GM18517 (cell line): ENCODE results near the gene AFAP1L2.

Experiments
- ATAC-seq: cut with Tn5 transposase; IDR thresholded peaks from one replicate; pipeline ENCODE4 v1.9.1; 2021; ENCODE audit warnings: mild to moderate bottlenecking, moderate library complexity; ENCODE audit not compliant: unreplicated experiment

AFAP1L2 gene, protein sequence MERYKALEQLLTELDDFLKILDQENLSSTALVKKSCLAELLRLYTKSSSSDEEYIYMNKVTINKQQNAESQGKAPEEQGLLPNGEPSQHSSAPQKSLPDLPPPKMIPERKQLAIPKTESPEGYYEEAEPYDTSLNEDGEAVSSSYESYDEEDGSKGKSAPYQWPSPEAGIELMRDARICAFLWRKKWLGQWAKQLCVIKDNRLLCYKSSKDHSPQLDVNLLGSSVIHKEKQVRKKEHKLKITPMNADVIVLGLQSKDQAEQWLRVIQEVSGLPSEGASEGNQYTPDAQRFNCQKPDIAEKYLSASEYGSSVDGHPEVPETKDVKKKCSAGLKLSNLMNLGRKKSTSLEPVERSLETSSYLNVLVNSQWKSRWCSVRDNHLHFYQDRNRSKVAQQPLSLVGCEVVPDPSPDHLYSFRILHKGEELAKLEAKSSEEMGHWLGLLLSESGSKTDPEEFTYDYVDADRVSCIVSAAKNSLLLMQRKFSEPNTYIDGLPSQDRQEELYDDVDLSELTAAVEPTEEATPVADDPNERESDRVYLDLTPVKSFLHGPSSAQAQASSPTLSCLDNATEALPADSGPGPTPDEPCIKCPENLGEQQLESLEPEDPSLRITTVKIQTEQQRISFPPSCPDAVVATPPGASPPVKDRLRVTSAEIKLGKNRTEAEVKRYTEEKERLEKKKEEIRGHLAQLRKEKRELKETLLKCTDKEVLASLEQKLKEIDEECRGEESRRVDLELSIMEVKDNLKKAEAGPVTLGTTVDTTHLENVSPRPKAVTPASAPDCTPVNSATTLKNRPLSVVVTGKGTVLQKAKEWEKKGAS

DNA sequence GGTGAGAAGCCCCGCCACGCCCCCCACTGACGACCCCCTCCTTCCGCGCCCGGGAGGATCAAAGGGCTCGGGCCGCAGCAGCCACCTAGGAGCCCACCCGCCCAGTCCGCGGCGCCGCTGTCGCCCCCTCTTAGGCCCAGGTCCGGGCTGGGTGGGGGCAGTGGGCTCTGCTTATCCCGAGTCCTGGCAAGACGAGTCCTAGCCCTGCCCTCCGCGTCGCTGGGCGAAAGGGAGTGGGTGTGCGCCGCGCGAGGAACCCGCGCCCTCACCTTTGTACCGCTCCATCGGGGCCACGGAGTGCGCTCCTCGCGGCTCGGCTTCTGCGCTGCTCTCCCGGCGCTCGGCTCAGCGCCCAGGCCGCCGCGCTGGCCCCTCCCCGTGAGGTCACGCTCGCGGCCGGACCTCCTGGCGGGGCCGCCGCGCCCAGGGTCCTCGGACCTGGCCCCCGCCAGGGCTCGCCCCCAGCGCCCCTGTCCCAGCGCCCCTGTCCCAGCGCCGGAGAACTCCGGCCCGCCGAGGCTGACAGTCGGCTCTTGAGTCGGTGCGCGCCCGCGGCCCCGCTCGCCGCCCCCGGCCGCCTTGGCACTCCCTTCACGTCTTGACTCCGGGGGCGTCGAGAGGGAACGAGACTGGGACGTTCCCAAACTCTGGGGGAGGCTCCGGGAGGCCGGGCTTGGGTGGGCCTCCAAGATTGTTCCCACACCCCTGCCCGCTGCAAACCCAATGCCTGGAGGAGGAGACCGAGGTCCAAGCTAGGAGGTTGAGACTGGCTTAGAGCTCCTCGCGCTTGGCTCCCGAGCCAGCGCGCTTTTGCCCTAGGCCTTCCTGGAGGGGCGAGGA lies at the start of gene AFAP1L2:
Gene AFAP1L2, minus strand, starts transcription at position 332 of the 840 bp plus-strand sequence. Its CDS starts 47 bp downstream, at position 285.
- no peak for ATAC-seq

DNA sequence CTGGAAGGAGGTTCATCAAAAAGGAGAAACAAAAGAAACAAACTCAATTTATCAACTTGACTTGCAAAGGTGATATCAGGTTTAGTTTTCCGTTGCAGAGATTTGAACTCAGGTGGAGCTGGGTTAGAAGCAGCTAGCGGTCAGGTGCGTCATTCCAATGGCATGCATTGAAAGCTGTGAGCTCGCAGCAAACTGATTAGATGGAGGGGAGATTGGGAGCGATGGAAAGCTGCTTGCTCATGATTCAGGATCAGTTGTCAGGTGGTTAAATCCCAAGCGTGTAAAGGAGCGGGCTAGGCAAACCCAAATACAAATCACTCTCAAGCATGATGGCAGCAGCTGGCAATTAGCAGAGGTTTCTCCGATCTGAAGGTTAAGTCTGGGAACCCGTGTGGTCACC lies 49.3 kb upstream of the AFAP1L2 start:
- no peak for ATAC-seq

DNA sequence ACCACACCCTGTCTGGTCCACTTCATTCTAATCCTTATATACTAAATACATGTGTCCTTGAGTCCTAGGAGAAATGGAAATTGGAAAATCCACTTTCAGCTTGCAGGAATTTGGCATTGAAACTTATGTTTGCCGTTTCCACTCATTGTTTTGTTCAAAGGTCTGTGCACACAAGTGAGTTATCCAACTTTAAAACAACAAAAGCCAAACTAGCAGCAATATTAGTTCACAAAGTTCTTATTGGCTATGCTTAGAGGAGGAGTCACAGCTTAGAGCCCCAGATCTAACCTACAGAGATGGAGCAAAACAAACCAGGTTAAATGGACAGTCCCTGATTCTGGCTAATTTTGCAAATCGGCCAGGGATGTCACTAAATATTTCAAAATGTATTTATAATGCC lies 44.6 kb upstream of the AFAP1L2 start:
- ATAC-seq = no peak

DNA sequence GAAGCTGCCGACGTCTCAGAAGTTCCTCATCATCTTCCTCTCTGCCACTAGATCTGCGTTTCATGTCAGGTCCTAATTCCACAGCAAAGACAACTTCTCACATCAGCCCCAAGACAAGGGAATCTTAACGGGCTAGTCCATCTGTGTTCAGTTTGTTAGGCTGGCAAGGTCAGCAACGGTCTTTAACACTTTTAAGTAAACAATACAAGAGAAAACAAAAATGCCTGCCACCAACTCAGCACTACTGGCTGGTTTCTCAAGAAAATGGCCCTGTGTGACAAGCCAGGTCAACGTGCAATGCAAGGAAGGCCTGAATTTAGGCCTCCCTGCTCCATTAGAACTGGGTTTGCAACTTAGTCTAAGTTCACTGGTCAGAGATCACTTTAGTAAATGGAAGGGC lies 41.0 kb upstream of the AFAP1L2 start:
- ATAC-seq = no peak

DNA sequence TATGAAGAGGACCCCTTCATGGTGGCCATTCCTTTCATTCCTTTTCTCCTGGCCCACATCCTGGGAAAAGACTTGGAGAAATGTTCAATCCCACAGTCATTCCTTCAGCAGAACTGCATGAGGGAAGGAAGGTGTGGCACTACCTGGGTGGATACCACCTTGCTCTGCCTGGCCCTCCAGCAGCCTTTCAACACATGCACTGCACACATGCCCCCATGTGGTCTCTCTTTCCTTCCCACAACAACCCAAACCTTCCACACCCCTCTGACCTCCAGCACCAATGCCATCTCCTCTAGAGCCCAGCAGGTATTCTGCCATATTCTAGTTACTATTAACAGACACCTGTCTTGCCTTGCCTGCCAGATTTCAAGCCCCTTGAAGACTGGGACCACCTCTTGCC lies 40.5 kb upstream of the AFAP1L2 start:
- no peak for ATAC-seq

DNA sequence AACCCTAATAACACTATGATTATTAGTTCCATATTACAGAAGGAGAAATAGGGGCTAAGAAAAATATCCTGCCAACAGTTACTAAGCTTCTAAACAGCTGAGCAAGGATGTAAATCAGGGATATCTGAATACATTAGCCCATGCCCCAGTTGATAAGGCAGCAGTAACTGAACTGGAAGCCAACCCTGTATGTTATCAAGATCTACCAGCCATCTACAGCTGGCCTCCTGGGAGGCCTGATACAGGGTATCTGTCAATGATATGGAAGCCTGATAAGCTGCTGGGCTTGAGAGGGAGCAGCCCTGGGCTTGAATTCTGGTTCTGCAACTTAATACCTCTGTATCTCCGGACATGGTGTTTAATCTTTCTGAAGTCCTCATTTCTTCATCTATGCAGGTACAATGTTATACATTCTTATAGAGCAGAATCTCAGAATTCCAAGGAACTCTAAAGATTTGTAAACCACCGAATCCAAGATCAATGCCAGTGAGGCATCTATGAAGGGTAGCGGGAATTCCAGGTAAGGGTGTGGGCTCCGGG lies 37.9 kb upstream of the AFAP1L2 start:
- ATAC-seq = no peak

DNA sequence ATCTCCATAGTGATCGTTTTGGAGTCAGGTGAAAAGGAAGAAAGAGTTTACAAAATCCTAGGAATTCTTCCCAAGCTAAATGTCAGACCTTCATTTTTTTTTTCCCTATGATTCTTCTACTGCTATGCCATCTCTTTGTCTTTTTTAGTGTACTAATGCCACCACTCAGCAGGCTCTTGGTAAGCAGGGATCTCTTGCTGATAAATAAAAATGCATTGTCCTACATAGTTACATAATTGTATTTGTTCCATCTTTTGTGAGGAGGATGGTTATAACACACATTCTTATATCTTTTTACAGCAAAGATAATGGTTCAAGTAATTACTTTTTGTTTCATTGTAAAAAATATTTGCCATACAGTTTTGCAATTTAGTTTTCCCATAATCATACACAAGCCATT lies 36.8 kb upstream of the AFAP1L2 start:
- ATAC-seq = no peak

DNA sequence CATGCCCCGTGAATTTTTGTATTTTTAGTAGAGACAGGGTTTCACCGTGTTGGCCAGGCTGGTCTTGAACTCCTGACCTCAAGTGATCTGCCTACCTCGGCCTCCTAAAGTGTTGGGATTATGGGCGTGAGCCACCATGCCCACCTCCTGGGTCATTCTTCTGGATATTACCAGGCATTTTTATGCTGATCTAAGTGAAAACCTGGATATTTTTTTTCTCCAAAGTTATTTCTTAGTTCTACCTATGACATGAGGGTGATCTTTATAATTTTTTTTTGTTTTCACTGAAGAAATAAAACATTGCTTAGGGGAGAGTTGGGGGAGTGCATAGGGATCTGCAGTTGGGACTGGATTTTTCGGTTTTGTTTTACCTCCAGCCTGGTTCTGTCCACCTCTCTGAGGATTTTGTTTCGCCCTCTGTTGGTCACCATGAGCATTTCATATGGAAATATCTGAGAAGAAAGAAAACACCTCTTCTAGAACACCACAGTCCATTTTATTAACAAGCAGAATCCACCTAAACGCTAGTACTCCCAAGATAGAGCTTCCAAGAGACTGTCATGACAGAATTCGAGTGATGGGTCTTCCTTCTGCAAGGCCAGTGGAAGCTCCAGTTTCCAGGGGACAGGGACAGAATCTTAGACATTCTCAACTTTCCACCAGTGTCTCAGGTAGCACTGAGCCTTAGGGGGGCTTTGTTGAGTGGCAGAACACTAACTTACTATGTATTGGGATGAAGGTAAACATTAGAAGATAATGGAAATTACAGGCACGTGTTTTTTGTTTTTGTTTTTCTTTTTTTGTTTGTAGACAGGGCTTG lies 33.4 kb upstream of the AFAP1L2 start:
- ATAC-seq = no peak

DNA sequence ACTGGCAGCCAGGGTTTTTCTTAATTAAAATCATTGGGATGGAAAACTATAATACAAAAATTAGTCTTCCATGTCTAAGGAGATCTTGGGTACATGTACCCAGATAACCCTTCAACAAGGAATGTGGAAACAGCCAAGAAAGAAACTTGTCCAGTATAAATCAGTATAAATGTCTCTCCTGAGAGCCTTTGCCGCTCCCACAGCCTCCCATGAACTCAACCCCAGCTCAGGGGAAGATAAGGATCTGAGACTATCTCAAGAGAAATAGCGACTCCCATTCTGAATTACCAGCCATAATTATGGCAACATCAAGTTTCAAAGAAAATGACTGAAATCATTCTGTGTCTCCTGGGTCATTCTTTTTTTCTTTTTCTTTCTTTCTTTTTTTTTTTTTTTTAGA lies 32.6 kb upstream of the AFAP1L2 start:
- ATAC-seq = no peak

DNA sequence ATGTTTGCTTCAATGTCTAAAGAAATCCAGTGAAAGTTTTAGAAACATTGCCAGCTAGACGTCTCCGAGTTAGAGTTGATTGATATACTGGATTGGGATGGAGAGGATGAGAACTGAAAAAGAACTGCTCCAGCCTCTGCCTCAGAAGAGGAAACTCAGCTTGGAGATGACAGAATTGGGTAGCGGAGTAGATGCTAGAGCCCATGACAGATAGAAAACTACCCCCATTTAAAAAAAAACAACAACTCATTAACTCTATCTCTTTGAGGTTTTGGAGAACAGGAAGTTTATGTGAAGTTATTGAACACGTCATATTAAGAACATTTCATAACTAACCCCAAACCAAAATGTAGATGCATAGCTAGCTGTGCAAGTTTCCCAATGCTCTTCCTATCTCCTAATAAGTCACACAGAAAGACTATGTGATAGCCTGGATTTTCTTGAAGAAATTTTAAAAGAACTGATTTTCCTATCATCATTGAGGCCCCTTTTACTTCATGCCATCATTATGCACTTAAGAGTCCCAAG lies 28.3 kb upstream of the AFAP1L2 start:
- ATAC-seq = no peak

DNA sequence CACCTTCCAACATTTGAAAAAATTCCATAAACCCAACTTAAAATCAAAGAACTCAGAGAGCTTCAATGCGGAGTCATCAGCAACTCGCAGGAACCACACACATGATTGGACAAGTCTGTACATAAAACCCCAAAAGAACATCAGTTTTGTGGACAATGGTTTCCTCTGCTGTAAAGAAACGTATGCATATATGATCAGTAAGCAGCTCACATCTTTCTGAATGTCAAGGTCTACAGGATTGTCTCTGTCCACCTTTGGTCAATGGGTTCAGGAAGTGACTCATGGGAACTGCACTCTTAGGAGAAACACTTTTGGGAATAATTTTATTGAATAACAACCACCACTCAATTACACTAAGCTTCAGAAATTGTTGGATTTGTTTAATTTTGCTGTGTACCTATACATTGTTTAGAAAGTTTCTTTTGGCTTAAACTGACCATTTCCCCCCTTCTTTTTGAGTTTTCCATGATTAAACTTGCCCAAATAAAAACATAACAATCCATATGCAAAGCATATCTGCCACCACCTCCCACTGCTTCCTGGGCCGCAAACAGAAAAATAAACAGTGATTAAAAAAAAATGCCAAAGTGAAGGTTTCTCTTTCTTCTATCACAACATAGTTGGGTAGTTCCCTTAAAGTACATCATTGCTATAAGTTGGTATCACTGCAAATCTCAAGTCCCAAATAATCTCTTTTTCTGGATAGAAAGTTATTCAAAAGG lies 27.3 kb upstream of the AFAP1L2 start:
- no peak for ATAC-seq

DNA sequence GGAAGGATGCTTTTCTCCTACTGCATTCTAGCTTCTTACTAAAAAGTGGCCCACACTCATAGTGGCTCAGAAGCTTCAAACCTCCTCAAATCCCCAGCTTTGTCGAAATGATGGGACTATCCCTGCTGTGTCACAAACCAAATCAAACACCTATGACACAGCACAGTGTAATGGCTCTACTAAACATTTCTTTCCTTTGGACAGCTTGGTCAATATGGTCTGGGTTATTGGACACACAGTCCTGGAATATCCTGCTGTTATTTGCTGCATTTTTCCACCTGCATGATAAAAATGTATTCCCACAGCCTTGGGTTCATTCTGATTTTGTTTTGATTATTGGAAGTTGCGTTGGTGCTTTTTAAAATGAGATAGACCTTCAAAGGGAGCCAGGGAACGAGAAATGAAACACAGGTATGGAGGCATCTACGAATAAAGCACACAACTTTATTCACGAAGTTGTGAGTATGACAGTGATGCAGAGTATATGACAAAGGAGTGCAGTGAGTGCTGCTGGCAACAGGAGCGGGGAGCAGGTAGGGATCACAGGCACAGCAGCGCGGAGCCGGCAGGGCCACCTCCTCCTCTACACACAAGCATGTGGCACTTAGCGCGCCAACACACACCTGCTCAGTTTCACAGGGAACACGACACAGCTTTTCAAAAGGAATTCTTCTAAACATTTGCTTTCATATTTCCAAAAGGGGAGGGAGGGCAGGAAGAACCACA lies 26.5 kb upstream of the AFAP1L2 start:
- no peak for ATAC-seq

DNA sequence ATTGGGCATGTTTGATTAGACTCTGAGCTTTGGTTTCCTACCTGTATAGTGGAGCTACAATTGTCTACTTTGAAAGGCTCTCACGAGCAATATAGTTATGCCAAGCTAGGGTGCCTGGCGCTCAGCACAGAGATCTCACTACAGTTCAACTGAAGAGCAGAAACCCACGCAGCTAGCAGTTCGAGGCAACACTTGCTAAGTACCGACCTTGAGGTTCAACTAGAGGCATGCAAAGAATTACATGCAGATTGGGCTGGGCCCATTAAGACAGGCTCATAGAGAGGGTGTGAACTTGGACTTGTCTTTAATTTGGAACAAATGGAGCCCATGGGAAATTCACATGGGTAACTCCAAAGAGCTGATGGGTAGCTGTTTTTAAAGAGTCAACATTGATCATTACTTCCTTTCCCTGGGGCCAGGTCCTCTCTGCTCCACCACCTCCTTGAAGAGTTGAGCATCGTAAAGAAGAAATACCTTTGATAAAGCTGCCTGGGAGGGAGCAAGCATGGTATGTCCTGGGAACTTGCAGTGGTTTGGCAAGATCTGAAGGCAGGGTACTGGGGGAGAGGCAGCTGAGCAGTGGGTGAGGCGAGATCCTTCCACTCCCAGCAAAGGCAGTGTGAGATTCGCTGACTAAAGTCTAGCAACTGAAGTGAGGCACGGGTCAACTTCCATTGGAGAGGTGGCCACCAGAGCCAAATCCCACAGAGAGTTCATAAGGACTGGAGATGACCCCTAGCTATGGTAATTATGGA lies 25.5 kb upstream of the AFAP1L2 start:
- no peak for ATAC-seq

DNA sequence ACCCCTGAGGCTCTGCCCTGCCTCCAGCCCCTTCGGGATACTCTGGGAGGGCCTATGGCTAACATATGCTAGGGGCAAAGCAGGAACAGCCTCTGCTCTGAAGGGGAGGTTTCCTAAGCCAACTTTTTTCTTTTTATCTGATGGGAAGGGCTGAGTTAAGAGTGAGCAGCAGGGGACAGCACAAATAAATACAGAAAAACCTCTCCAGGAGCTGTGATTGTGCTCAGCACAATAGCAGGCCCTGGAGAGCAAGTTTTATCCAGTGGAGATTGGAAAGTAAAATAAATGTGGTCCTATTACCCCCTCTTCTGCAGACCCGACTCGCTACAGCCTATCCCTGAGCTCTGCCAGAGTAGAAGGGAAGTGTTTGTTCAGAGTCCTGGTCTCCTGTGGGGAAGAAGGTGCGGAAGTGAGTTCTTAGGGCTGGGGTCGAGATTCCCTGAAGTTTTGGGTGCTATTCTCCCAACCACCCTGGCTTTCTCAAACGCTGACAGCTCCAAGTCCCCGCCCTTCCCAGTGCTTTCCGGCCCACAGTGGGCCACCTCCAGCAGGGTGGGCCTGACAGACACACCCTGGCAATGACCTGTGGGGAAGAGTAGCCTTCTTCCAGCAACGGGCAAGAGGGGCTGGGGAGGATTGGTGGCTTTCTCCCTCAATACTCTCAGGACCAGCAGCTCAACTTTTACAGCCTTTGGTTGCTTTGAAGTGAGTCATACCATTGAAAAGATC lies 23.0 kb upstream of the AFAP1L2 start:
- no peak for ATAC-seq

DNA sequence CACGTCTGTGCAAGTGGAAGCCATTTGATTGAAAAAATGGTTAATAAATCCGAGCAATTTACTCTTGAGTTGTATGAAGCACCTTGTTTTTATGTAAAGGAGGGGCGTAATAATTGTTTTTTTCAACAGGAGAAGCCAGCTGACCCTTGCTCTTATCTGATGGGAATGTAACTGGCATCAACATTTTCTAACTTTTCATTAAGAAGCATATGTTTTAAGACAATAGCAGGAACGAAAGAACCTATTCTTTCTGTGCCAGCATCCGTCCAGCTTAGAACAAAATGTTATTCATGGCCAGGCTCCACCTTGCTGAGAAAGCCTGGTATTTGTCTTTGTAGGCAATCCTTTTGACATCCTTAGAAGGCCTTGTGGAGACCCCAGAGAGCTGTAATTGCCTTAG lies 22.2 kb upstream of the AFAP1L2 start:
- no peak for ATAC-seq

DNA sequence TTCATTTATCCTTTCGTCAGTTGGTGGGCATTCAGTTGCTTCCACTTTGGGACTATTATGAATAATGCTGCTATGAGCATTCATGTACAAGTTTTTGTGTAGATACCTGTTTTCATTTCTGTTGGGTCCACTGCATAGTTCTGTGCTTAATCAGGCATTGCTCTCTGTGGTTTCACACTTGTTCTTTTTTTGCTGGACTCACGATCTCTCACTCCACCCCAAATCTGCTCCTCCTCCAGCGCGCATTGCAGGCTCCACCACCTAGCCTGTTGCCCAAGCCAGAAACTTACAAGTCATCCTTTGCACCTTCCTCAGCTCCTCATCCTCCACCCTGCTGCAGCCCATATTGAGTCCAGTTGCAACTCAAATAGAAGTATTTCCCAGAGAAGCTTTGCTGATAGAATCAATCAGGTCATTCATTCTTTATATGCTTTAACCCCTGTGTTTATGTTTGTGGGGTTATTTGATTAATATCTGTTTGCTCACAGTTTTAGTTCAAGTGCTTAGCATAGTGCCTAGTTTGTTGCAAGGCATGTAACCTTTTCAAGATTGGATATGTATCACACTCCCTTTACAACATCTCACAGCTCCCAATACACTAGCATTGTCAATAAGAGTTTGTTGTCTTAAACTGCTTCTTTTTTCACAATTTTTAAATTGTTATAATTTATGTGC lies 16.6 kb upstream of the AFAP1L2 start:
- no peak for ATAC-seq

DNA sequence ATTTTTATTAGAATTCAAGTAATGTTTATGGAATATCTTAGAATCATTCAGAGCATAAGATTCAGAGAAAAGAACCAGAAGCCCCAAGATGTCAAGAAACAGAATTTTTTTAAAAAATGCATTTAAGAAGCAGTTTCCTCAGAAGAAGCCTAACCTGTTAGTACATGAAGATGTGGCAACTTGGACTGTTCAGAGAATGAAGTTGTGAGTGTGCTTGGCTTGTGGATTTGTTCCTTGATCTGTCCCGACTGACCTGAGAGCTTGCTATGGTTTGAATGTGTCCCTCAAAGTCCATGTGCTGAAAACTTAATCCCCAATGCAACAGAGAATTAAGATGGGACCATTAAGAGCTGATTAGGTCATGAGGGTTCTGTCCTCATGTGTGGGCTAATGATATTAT lies 13.8 kb upstream of the AFAP1L2 start:
- no peak for ATAC-seq
